ENCODE measurements around the gene RRM1. TPM values are rescaled to one million over a fixed set of nuclear protein-coding genes. Genes with fewer than 3 reads are reported as not detected.
"Not testable (repeated sequence)": the region's sequence is repeated elsewhere in the genome, so short reads cannot be mapped to it uniquely, and the experiment has no call there.

The RRM1 gene
- total and polyA plus RNA-seq, 8 donors: 3.3 to 27.8 (median 17.8) TPM

DNA sequence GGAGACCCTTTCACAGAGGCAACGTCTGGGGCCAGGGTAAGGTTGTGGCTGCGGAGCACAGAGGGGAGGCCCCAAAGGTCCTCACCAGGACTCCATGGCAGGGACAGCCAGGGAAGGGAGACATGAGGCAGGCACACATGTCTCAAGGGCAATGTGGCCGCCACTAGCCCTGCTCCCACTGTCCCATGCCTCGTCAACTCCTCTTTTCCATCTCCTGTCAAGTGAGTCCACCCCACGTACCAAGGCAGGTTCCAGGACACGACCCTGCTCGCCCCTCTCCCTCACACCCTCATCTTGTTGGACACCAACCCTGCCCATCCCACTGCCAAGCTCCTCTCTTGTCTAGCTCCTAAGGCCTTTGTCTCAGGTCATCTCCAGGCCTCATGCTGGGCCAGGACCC is 73.2 kb downstream of the RRM1 start:
- FAIRE-seq: no peak

DNA sequence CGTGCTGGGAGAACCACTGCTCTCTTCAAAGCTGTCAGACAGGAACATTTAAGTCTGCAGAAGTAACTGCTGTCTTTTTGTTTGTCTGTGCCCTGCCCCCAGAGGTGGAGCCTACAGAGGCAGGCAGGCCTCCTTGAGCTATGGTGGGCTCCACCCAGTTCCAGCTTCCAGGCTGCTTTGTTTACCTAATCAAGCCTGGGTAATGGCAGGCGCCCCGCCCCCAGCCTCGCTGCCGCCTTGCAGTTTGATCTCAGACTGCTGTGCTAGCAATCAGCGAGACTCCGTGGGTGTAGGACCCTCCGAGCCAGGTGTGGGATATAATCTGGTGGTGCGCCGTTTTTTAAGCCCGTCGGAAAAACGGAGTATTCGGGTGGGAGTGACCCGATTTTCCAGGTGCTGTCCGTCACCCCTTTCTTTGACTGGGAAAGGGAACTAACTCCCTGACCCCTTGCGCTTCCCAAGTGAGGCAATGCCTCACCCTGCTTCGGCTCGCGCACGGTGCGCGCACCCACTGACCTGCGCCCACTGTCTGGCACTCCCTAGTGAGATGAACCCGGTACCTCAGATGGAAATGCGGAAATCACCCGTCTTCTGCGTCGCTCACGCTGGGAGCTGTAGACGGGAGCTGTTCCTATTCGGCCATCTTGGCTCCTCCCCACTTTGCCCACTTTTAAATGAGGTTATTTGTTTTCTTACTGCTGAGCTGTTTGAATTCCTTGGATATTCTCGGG is 81.2 kb downstream of the RRM1 start:
- H3K4me3 ChIP-seq; H3K36me3 ChIP-seq; H3K9me3 ChIP-seq; DNase-seq; H3K27ac ChIP-seq; FAIRE-seq; H3K27me3 ChIP-seq; ATAC-seq; intact Hi-C loops (cut with DNase I); H3K4me1 ChIP-seq: not testable (repeated sequence)
- whole genome bisulfite sequencing, 2 donors: 65 to 75% methylated on average over 22 to 27 of the region's 33 CpGs

More for the DNA sequence above, 73.2 kb downstream of the RRM1 start:
- no peaks in the 10 kb centered on the region for H3K27me3 ChIP-seq
- H3K9me3 ChIP-seq: no peaks in the 10 kb centered on the region
- no peak overlapping the region for H3K27ac ChIP-seq
- no peaks in the 10 kb centered on the region for H3K4me1 ChIP-seq
- WGBS, 2 donors: 78 to 96% methylated on average over 7 of the region's 7 CpGs
- no peak for ATAC-seq
- TF ChIP-seq, protein P1, sequence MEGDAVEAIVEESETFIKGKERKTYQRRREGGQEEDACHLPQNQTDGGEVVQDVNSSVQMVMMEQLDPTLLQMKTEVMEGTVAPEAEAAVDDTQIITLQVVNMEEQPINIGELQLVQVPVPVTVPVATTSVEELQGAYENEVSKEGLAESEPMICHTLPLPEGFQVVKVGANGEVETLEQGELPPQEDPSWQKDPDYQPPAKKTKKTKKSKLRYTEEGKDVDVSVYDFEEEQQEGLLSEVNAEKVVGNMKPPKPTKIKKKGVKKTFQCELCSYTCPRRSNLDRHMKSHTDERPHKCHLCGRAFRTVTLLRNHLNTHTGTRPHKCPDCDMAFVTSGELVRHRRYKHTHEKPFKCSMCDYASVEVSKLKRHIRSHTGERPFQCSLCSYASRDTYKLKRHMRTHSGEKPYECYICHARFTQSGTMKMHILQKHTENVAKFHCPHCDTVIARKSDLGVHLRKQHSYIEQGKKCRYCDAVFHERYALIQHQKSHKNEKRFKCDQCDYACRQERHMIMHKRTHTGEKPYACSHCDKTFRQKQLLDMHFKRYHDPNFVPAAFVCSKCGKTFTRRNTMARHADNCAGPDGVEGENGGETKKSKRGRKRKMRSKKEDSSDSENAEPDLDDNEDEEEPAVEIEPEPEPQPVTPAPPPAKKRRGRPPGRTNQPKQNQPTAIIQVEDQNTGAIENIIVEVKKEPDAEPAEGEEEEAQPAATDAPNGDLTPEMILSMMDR (IDR thresholded peaks at IDR 0.05): no peak
- no peak for DNase-seq
- no peak overlapping the region for H3K4me3 ChIP-seq
- intact Hi-C loops (cut with DNase I): no loop called here
- no peaks in the 10 kb centered on the region for H3K36me3 ChIP-seq

DNA sequence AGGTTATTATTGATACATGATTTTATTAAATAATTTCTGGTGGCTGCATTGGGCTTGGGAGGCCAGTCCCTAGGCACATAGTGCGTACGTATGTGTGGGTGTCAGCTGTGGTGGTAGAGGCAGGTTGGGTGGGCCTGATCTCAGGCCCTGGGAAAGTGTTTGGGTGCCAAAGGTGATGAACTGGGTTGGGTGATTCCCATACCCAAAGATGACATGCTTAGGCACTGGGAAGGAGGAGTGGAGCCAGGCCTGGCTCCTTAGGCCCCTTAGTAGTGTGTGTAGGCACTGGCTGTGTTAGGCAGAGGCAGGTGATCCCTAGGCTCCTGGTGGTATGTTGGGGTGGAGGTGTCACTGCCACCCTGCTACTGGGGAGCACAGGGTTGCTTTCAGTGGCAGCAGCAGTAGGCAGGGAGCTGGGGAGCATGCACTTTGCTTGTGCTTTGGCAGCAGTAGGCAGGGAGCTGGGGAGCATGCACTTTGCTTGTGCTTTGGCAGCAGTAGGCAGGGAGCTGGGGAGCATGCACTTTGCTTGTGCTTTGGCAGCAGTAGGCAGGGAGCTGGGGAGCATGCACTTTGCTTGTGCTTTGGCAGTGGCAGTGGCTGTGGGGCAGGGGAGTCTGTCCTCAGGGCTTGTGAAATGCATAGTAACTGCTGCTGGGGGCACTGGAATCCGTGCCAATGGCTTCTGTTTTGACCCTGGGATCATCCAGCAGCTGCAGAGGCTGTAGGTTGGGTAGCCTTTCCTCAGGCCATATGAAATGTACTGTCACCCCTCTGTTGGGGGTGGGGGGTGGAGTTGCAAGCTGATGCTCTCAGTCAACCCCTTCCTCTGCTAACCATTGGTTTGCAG is 84.4 kb downstream of the RRM1 start:
- Histone ChIP-seq H3K4me3 (no peak overlapping the region), H3K27ac (no peak overlapping the region), H3K4me1 (no peaks in the 10 kb centered on the region), H3K36me3 (no peaks in the 10 kb centered on the region), H3K27me3 (no peaks in the 10 kb centered on the region), H3K9me3 (no peaks in the 10 kb centered on the region)
- TF ChIP-seq, protein P1 (IDR thresholded peaks at IDR 0.05): no peak
- 59 to 64% methylated on average over 3 of the region's 3 CpGs for WGBS, 2 donors
- ATAC-seq (no peak), DNase-seq (no peak), FAIRE-seq (no peak)
- intact Hi-C loops (cut with DNase I): no loop called here

DNA sequence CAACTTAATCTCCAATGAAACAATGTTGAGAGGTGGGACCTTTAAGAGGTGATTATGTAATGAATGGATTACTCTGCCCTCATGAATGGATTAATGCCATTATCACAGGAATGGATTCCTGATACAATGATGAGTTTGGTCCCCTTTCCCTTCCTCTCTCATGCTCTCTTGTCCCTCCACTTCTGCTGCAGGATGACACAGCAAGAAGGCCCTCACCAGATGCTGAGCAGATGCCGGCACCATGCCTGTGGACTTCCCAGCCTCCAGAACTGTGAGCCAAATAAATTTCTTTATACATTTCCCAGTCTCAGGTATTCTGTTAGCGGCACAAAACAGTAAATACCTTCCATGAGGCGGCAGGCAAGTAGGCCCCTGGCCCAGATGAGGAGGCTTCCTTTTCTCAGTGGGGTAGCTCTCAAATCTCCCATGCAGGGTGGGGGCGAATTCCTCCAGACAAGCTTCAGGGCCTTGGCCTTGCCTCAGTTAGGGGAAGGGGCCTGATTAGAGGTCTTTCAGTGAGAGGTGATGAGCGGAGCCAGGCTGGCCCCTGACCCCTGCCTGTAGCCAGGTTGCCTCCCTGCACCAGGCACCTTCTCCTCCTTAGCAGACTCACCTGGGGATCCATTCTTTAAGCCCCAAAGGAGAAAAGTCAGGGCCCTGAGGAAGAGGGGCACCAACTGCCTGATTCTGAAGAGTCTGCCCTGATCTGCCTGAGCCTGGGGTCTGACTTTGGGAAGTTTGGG is 86.0 kb downstream of the RRM1 start:
- Histone ChIP-seq H3K9me3 (no peaks in the 10 kb centered on the region), H3K4me3 (no peak overlapping the region), H3K27me3 (no peaks in the 10 kb centered on the region), H3K36me3 (no peaks in the 10 kb centered on the region), H3K4me1 (no peaks in the 10 kb centered on the region), H3K27ac (no peak overlapping the region)
- intact Hi-C loops (cut with DNase I): loop anchor here in 2 of 3 donors (10.0 kb wide), 2 partner anchors 314 to 364 kb away; partner anchors contain the start of gene OR52M1 (in 1 of the 2)
- 80 to 95% methylated on average over 5 of the region's 5 CpGs for WGBS, 2 donors
- TF ChIP-seq, protein P1 (IDR thresholded peaks at IDR 0.05): no peak
- ATAC-seq (no peak), FAIRE-seq (no peak), DNase-seq (no peak)
